ENCODE data around the gene FRS2. TPM values are rescaled to one million over a fixed set of nuclear protein-coding genes. Genes with fewer than 3 reads are reported as not detected.

FRS2 gene
- total and polyA plus RNA-seq, 10 of the 15 experiments (the other 5 are each of a cell fraction or from before 2014, with no cell fraction given), result 1.1 to 13.1 (median 5.9) TPM

GRCh38 chr12:69553628-69554248 lies 83.5 kb downstream of the FRS2 start:
- DNase-seq (ENCODE audit: low read depth, low spot score) (no peak), ATAC-seq (no peak), FAIRE-seq (no peak)
- Histone ChIP-seq H3K4me1 (ENCODE audit: control insufficient read depth, insufficient read depth, low read length) (no peaks in the 10 kb centered on the region), H4K20me1 (ENCODE audit: control insufficient read depth, insufficient read depth) (no peaks in the 10 kb centered on the region), H3K79me2 (ENCODE audit: control insufficient read depth, insufficient read depth, low read length) (no peaks in the 10 kb centered on the region), H2AFZ (ENCODE audit: control insufficient read depth, low read depth, low read length) (no peak overlapping the region), H3K27ac (ENCODE audit: control insufficient read depth, insufficient read depth) (no peak overlapping the region), H3K27me3 (replicated peaks in 1 of 2; ENCODE audit: control insufficient read depth in 2 of 2, insufficient read depth in 2 of 2, low read length in 1 of 2) (no peaks in the 10 kb centered on the region), H3K9ac (ENCODE audit: control insufficient read depth, insufficient read depth, low read length) (no peak overlapping the region), H3K4me3 (no peak overlapping the region), H3K36me3 (ENCODE audit: control insufficient read depth in 2 of 2, insufficient read depth in 2 of 2, low read length in 1 of 2) (no peaks in the 10 kb centered on the region), H3K4me2 (ENCODE audit: control insufficient read depth, insufficient read depth) (no peak overlapping the region), H3K9me3 (replicated peaks; ENCODE audit: control insufficient read depth, insufficient read depth, low read length) (no peaks in the 10 kb centered on the region)
- ChIA-PET SMC1A (ENCODE audit: uncharacterized antibody, unreplicated experiment) (interaction anchor here (0.5 to 2.2 kb wide), 5 partner anchors 9 to 91 kb away, joined by 3 to 6 read pairs (median 4); no protein-coding TSS in a partner anchor), CTCF (interaction anchor here (0.6 to 2.4 kb wide), 5 partner anchors 10 to 196 kb away, joined by 3 to 20 read pairs (median 4); no protein-coding TSS in a partner anchor), RAD21 (ENCODE audit: unreplicated experiment) (no interaction called here), POLR2A (interaction anchor here (1.1 kb wide), 1 partner anchor 9 kb away, joined by 3 read pairs; no protein-coding TSS in a partner anchor)
- no peak for TF ChIP-seq HDGF (IDR thresholded peaks at IDR 0.05)
- TF ChIP-seq CHD4 (IDR thresholded peaks at IDR 0.05), result no peak
- no peak for TF ChIP-seq PAX5 (IDR thresholded peaks at IDR 0.05; ENCODE audit: borderline replicate concordance, low read depth, low read length)
- TF ChIP-seq BCLAF1 (IDR thresholded peaks at IDR 0.05), result no peak
- TF ChIP-seq HDAC6 (IDR thresholded peaks at IDR 0.05; ENCODE audit: unreplicated experiment), result no peak
- no peak for TF ChIP-seq BCL3 (IDR thresholded peaks at IDR 0.05; ENCODE audit: borderline replicate concordance, insufficient read depth, low read depth, low read length, poor library complexity, severe bottlenecking)
- no peak for TF ChIP-seq MTA3 (IDR thresholded peaks at IDR 0.05; ENCODE audit: borderline replicate concordance, low read length)
- TF ChIP-seq NR2C2 (IDR thresholded peaks at IDR 0.05; ENCODE audit: borderline replicate concordance, control insufficient read depth, insufficient read length, low read depth), result no peak
- no peak for TF ChIP-seq BMI1 (IDR thresholded peaks at IDR 0.05; ENCODE audit: borderline replicate concordance)
- TF ChIP-seq IKZF2 (IDR thresholded peaks at IDR 0.05), result no peak
- no peak for TF ChIP-seq KDM1A (IDR thresholded peaks at IDR 0.05; ENCODE audit: borderline replicate concordance)
- TF ChIP-seq NFIC (IDR thresholded peaks at IDR 0.05; ENCODE audit: low read depth, low read length), result no peak
- WGBS (ENCODE audit: insufficient coverage, insufficient replicate concordance, low lambda C conversion rate, missing lambda C conversion rate), result 43% methylated on average over 2 of the region's 2 CpGs
- intact Hi-C loops (cut with micrococcal nuclease; ENCODE audit: unreplicated experiment) (no loop called here), in situ Hi-C loops (cut with MboI) (no loop called here)
- no TSS peak for BruUV-seq (replicated peaks)

Measured in GM12878 (cell line).